ENCODE measurements around the gene ANKLE1. TPM values are rescaled to one million over a fixed set of nuclear protein-coding genes. Genes with fewer than 3 reads are reported as not detected.

ANKLE1 gene
- polyA plus RNA-seq, 1 donor (not counting 4 experiments of a cell fraction or from before 2014, with no cell fraction given), result 0.30 TPM

GRCh38 chr19:17275441-17276175, 6.1 kb upstream of the ANKLE1 start:
- DNase-seq (ENCODE audit: low read depth, low spot score) (no peak), FAIRE-seq (no peak)
- H3K36me3 ChIP-seq (ENCODE audit: control insufficient read depth in 2 of 2, extremely low read depth in 1 of 2, insufficient read depth in 2 of 2, low read length in 2 of 2), result peaks cover 26 to 38% of the 10 kb centered on the region in 2 experiments
- H3K4me1 ChIP-seq (ENCODE audit: control insufficient read depth, extremely low read depth, insufficient read depth, low read length), result no peaks in the 10 kb centered on the region
- no peaks in the 10 kb centered on the region for H3K79me2 ChIP-seq (ENCODE audit: control insufficient read depth, insufficient read depth, low read length)
- H3K9me3 ChIP-seq (ENCODE audit: control insufficient read depth, low read depth, low read length), result no peaks in the 10 kb centered on the region
- no peak overlapping the region for H3K27ac ChIP-seq (ENCODE audit: control insufficient read depth, insufficient read depth, low read length)
- no peak overlapping the region for H3K4me2 ChIP-seq (ENCODE audit: control insufficient read depth, extremely low read depth, insufficient read depth, low read depth, low read length)
- no peaks in the 10 kb centered on the region for H3K27me3 ChIP-seq (ENCODE audit: control insufficient read depth, extremely low read depth, insufficient read depth, low read length)
- H3K9me1 ChIP-seq (ENCODE audit: control insufficient read depth, extremely low read depth, insufficient read depth, low read length), result no peaks in the 10 kb centered on the region
- dilution Hi-C loops (cut with MboI; ENCODE audit: extremely low pct_ligation_motif_present, low sequenced_read_pairs), result no loop called here
- H3K9ac ChIP-seq (ENCODE audit: control insufficient read depth, extremely low read depth, insufficient read depth, low read length), result no peak overlapping the region
- no peak overlapping the region for H2AFZ ChIP-seq (ENCODE audit: control insufficient read depth, low read length)
- TF ChIP-seq CTCF (optimal IDR thresholded peaks at IDR 0.05 in 1 of 3, IDR thresholded peaks at IDR 0.05 in 1 of 3, conservative IDR thresholded peaks at IDR 0.05 in 1 of 3; ENCODE audit: extremely low read depth in 1 of 3, insufficient read depth in 2 of 3, low read length in 3 of 3), result no peak
- no peak for TF ChIP-seq EZH2 (IDR thresholded peaks at IDR 0.05; ENCODE audit: low read length)
- H3K4me3 ChIP-seq (ENCODE audit: control insufficient read depth in 2 of 3, extremely low read depth in 1 of 3, insufficient read depth in 2 of 3, low read depth in 1 of 3, low read length in 3 of 3), result no peak overlapping the region
- no peaks in the 10 kb centered on the region for H4K20me1 ChIP-seq (ENCODE audit: control insufficient read depth, extremely low read depth, insufficient read depth, low read length)

GRCh38 chr19:17279436-17279835, 2.3 kb upstream of the ANKLE1 start:
- Histone ChIP-seq H4K20me1 (ENCODE audit: control insufficient read depth, extremely low read depth, insufficient read depth, low read length) (no peaks in the 10 kb centered on the region), H3K27me3 (ENCODE audit: control insufficient read depth, extremely low read depth, insufficient read depth, low read length) (no peaks in the 10 kb centered on the region), H3K4me3 (ENCODE audit: control insufficient read depth in 2 of 3, extremely low read depth in 1 of 3, insufficient read depth in 2 of 3, low read depth in 1 of 3, low read length in 3 of 3) (no peak overlapping the region), H3K4me1 (ENCODE audit: control insufficient read depth, extremely low read depth, insufficient read depth, low read length) (peaks cover 6% of the 10 kb centered on the region), H3K4me2 (ENCODE audit: control insufficient read depth, extremely low read depth, insufficient read depth, low read depth, low read length) (no peak overlapping the region), H2AFZ (ENCODE audit: control insufficient read depth, low read length) (no peak overlapping the region), H3K9ac (ENCODE audit: control insufficient read depth, extremely low read depth, insufficient read depth, low read length) (no peak overlapping the region), H3K27ac (ENCODE audit: control insufficient read depth, insufficient read depth, low read length) (no peak overlapping the region), H3K9me1 (ENCODE audit: control insufficient read depth, extremely low read depth, insufficient read depth, low read length) (no peaks in the 10 kb centered on the region), H3K9me3 (ENCODE audit: control insufficient read depth, low read depth, low read length) (no peaks in the 10 kb centered on the region), H3K79me2 (ENCODE audit: control insufficient read depth, insufficient read depth, low read length) (no peaks in the 10 kb centered on the region), H3K36me3 (ENCODE audit: control insufficient read depth in 2 of 2, extremely low read depth in 1 of 2, insufficient read depth in 2 of 2, low read length in 2 of 2) (peaks cover 13 to 21% of the 10 kb centered on the region in 2 experiments)
- FAIRE-seq (no peak), DNase-seq (ENCODE audit: low read depth, low spot score) (no peak)
- no peak for TF ChIP-seq CTCF (optimal IDR thresholded peaks at IDR 0.05 in 1 of 3, IDR thresholded peaks at IDR 0.05 in 1 of 3, conservative IDR thresholded peaks at IDR 0.05 in 1 of 3; ENCODE audit: extremely low read depth in 1 of 3, insufficient read depth in 2 of 3, low read length in 3 of 3)
- no peak for TF ChIP-seq EZH2 (IDR thresholded peaks at IDR 0.05; ENCODE audit: low read length)
- dilution Hi-C loops (cut with MboI; ENCODE audit: extremely low pct_ligation_motif_present, low sequenced_read_pairs), result no loop called here
